GM12874 (cell line): ENCODE results near the gene BICC1.

Source experiments
- CTCF ChIP-seq: IDR thresholded peaks from 2 replicates; pipeline ENCODE4 v1.5.1; 2011; ENCODE audit warnings: low read depth, mild to moderate bottlenecking, control low read depth, low read length, moderate library complexity; ENCODE audit not compliant: insufficient read depth

The BICC1 gene

DNA sequence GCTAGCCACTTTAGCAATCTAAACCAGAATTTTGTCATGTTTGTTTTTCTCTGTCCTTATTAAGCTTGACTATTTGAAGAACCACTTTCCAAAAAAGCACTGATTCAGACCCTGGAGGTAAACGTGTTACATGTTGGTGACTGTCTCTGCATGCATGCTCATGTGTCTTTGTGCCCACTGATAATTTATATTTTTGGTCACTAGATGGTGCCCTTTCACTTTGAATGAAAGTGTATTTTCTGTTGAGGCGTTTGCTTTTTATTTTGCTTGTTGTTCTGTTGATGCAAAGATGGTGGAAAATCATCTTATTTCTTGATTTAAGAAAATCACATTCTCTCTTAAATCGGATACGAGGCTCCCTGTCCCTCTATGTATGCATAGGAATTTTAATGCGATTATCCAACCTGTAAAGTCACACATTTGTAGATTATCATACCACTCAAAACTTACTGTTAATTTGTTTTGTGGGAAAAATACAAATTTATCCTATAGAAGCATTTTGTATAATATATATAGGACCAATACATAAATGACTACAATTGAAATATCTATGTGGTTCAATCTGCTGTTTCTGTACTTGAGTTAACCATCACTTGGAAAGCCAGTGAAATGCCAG is 269.3 kb downstream of the BICC1 start:
- TF ChIP-seq CTCF = peak; percentile 42; the same call in 1 of the 2 replicates

DNA sequence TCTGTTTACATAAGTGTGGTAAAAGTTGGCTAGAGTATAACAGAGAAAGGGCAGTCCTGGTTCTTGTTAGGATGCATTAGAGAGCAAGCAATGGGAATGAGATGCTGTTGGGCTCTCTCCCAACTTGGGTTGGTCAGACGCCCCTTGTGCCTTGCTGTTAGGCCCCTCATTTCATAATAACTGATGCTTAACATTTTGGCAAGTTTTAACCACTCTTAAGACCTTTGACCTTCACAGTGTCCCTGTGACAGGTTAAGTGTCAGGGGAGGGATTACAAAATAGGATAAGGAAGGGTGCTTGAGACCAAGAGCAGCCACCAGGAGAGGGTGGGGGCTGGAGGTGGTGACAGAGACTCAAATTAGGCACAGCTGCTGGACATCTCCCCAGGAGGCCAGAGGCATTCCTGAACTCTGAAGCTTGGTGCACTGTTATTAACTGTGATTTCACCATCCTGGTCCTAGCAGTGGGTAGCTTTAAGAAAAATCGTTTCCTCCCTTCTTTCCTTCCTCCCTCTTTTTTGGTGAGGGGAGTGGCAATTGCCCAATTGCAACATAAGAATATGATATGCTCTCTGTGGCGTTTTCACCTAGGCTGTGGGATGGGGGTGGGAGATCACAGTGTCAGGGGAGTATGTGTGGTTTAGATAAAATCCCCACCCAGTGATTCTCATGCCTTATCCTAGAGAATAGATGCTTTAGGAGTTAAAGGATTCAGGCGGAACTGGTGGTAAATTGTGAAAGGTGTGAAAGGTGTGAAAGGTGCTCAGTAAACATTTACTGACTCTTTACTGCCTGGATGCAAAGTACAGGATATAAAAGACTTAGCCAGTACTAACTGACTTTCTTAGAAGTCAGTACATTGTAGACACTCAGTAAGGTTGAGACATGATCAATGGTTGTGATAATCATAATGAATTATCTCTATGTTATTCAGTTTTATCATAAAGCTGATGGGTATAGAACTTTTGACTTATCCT is 270.5 kb downstream of the BICC1 start:
- TF ChIP-seq CTCF = no peak

GRCh38 chr10:58784361-58784760 is 271.7 kb downstream of the BICC1 start:
- no peak for TF ChIP-seq CTCF

GRCh38 chr10:58785354-58785753 is 272.7 kb downstream of the BICC1 start:
- TF ChIP-seq CTCF = no peak

GRCh38 chr10:58791137-58791536 is 278.5 kb downstream of the BICC1 start:
- TF ChIP-seq CTCF = no peak

DNA sequence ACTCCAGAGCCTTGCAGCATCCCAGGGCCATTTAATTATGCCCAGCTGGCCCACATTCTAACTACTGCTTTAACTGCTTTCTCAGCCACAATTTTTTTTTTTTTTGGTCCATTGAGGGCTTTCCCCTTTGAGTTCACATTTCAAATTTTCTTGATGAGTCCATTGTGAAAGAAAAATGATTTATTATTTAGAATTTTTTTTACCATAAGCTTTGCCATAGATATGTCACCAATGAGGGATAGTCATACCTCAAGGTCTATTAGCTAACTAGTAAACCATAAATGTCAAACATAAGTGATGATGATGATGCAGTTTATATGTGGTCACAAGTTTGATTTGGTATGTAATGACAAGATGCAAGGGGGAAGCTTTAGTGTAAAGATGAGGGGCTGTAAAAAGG is 282.9 kb downstream of the BICC1 start:
- TF ChIP-seq CTCF = no peak

DNA sequence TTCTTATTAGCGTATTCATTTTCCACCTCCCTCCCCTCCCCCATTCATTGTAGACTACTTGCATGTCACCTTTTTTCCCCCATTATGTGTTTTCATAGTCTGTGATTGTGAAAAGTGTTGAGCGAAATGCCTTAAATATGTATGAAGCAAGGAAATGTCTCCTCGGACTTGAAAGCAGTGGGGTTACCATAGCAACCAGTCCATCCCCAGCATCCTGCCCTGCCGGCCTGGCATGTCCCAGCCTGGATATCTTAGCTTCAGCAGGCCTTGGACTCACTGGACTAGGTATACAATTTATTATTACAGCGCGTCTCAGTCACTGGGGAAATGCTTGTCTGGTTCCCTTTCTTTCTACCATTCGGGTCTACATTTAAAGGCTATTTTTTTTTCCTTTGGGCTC is 283.6 kb downstream of the BICC1 start:
- TF ChIP-seq CTCF = no peak
